Stimulated activated effector memory CD8-positive, alpha-beta T cell treated with anti-CD3 and anti-CD28 coated beads, Interleukin-12 subunit alpha, Interleukin-12 subunit beta, amount 100 ng/mL, for 72 hours (primary cell): Measurements from ENCODE around the gene STUB1.

Experiments used
- ATAC-seq: fragments of 150-1000 bp; cut with Tn5 transposase; 2 replicates; pipeline ENCODE4 v1.10.0; 2021
- DNase-seq, 2 donors: peaks; one replicate each; pipeline ENCODE4 v3.0.0; 2021 to 2022; ENCODE audit warnings: low spot score in 2 of 2
- H3K27ac Mint-ChIP-seq: one replicate; pipeline ENCODE4 v1.8.0; 2022; ENCODE audit warnings: mild to moderate bottlenecking, mixed read lengths
- H3K36me3 Mint-ChIP-seq: one replicate; pipeline ENCODE4 v1.8.0; 2022; ENCODE audit warnings: mild to moderate bottlenecking, mixed read lengths
- H3K4me1 Mint-ChIP-seq: one replicate; pipeline ENCODE4 v1.8.0; 2022; ENCODE audit warnings: mixed read lengths
- H3K4me3 Mint-ChIP-seq: one replicate; pipeline ENCODE4 v1.8.0; 2022; ENCODE audit warnings: mild to moderate bottlenecking, mixed read lengths
- H3K9me3 Mint-ChIP-seq: one replicate; pipeline ENCODE4 v1.8.0; 2022; ENCODE audit warnings: mixed read lengths

Gene STUB1

GRCh38 chr16:714558-715476 lies 34.6 kb downstream of the STUB1 start, which contains the start of gene METRN:
Gene METRN (plus strand): TSS chr16:715118. CDS start chr16:715290, 172 bp downstream.
- H3K27ac Mint-ChIP-seq = no peak within 1 kb of the TSS
- DNase-seq (peak; percentile 90 to 94), ATAC-seq (peak; percentile 86)
- H3K4me3 Mint-ChIP-seq = peak within 1 kb of the TSS; percentile 61
- H3K4me1 Mint-ChIP-seq = peaks cover 20% of the 10 kb centered on the region
- H3K36me3 Mint-ChIP-seq = peaks cover 7% of the 10 kb centered on the region
- no peaks in the 10 kb centered on the region for H3K9me3 Mint-ChIP-seq

DNA sequence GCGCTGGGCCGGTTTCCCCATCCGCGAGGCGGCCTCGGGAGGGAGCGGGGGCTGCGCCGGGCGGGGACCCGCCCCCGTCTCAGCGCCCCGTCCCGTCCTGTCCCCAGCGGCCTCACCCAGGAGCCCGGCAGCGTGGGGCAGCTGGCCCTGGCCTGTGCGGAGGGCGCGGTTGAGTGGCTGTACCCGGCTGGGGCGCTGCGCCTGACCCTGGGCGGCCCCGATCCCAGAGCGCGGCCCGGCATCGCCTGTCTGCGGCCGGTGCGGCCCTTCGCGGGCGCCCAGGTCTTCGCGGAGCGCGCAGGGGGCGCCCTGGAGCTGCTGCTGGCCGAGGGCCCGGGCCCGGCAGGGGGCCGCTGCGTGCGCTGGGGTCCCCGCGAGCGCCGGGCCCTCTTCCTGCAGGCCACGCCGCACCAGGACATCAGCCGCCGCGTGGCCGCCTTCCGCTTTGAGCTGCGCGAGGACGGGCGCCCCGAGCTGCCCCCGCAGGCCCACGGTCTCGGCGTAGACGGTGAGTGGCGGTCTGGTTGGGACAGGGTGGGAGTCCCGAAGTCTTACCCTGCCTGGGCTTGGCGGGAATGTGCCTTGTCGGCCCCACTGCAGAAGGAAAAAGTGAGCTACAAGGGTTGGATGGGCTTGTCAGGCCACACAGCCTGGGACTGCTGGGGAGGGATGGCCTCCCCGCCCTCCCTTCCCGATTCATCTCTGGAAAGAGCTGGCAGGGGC lies 35.4 kb downstream of the STUB1 start:
- peak overlapping the region; percentile 61 for H3K4me3 Mint-ChIP-seq
- peak in 1 of 2 donors; percentile 79 for DNase-seq

GRCh38 chr16:716200-716568 lies 36.0 kb downstream of the STUB1 start:
- ATAC-seq = no peak
- H3K36me3 Mint-ChIP-seq = peaks cover 15% of the 10 kb centered on the region
- DNase-seq = no peak
- H3K4me1 Mint-ChIP-seq = peaks cover 27% of the 10 kb centered on the region
- H3K4me3 Mint-ChIP-seq = peak overlapping the region; percentile 61
- no peaks in the 10 kb centered on the region for H3K9me3 Mint-ChIP-seq
- no peak overlapping the region for H3K27ac Mint-ChIP-seq

More for the DNA sequence above, 35.4 kb downstream of the STUB1 start:
- peak; percentile 24 for ATAC-seq
- no peaks in the 10 kb centered on the region for H3K9me3 Mint-ChIP-seq
- H3K27ac Mint-ChIP-seq = no peak overlapping the region
- H3K36me3 Mint-ChIP-seq = peaks cover 15% of the 10 kb centered on the region
- H3K4me1 Mint-ChIP-seq = peaks cover 27% of the 10 kb centered on the region

- H3K27ac Mint-ChIP-seq = no peak overlapping the region
- H3K36me3 Mint-ChIP-seq = peaks cover 15% of the 10 kb centered on the region
- DNase-seq (no peak), ATAC-seq (no peak)
- H3K4me1 Mint-ChIP-seq = peaks cover 29% of the 10 kb centered on the region
- no peaks in the 10 kb centered on the region for H3K9me3 Mint-ChIP-seq
- H3K4me3 Mint-ChIP-seq = peak overlapping the region; percentile 61
These were observed 36.6 kb downstream of the STUB1 start for GRCh38 chr16:716768-717325.

- Mint-ChIP-seq H3K27ac (no peak overlapping the region), H3K4me1 (peaks cover 30% of the 10 kb centered on the region), H3K36me3 (peaks cover 15% of the 10 kb centered on the region), H3K9me3 (no peaks in the 10 kb centered on the region), H3K4me3 (no peak overlapping the region)
- ATAC-seq (no peak), DNase-seq (no peak)
These were observed 37.4 kb downstream of the STUB1 start for GRCh38 chr16:717450-718245.

DNA sequence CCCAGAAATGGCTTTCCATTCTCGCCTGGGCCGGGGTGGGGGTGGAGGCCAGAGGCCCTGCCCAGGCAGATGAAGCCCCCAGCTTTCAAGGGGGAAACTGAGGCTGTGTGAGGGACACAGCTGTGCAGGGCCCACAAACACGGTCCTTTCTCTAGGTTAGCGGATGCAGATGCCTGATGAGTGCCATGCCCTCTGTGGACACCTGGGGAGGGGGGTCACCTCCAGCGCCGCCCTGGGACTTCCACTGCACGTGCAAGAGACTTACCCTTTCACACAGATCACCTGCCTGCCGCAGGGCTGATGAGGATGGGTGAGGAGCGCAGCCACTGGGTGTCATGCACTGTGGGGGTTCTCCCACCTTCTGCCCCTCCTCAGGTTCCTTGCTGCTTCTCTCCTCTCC lies 38.2 kb downstream of the STUB1 start:
- DNase-seq = no peak
- no peak overlapping the region for H3K27ac Mint-ChIP-seq
- H3K9me3 Mint-ChIP-seq = no peaks in the 10 kb centered on the region
- H3K4me1 Mint-ChIP-seq = peaks cover 27% of the 10 kb centered on the region
- H3K36me3 Mint-ChIP-seq = peaks cover 15% of the 10 kb centered on the region
- H3K4me3 Mint-ChIP-seq = no peak overlapping the region
- no peak for ATAC-seq

DNA sequence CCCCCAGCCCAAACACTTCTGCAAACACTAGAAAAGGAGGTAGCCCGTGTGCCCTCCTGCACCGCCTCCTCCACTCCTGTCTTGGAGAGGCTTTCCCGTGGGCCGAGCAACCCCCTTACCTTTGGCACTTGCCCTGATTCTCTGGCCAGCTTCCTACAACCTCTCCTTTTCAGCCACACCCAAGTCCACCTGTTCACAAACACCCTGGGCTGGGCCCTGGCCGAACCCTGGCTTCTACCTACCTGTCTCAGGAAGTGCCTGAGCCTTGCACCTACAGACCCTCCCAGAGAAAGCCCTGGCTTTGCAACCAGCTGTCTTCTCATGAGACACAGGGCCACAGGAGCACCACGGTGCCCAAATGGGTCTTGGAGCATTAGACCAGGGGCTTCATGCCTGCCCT lies 38.7 kb downstream of the STUB1 start:
- Mint-ChIP-seq H3K4me3 (peak overlapping the region; percentile 80), H3K4me1 (peaks cover 27% of the 10 kb centered on the region), H3K27ac (peak overlapping the region; percentile 40), H3K36me3 (peaks cover 15% of the 10 kb centered on the region), H3K9me3 (no peaks in the 10 kb centered on the region)
- DNase-seq (no peak), ATAC-seq (no peak)

DNA sequence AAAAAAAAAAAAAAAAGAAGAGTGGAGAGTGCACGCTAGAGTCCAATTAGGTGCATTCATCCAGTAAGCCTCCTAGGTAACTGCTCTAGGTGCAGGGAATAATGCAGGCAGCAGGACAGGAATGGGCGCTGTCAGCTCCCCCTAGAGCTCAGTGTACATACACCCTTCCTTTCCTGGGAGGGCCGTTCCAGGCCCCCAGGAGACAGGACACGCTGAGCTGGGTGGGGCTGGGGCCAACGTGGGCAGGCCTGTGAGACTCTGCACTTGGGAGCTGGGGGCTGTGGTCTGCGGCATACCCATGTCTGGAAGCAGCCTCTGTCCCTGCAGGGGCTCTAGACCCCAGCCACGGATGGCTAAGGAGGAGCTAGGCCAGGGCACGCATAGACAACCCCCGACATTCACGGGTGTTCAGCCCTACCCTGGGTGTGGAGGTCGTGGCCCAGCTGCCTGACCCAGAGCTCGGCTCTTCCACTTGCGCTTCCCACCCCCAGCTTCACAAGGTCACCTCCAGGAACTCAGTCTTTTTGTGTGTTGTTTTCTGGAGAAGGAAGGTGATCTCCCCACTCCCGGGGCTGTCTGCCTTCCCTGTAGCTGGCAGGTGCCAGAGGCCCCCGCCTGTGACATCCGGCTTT lies 39.7 kb downstream of the STUB1 start:
- H3K27ac Mint-ChIP-seq = peak overlapping the region; percentile 40
- H3K9me3 Mint-ChIP-seq = no peaks in the 10 kb centered on the region
- peaks cover 28% of the 10 kb centered on the region for H3K4me1 Mint-ChIP-seq
- peak overlapping the region; percentile 80 for H3K4me3 Mint-ChIP-seq
- no peak for ATAC-seq
- no peak for DNase-seq
- peaks cover 15% of the 10 kb centered on the region for H3K36me3 Mint-ChIP-seq

GRCh38 chr16:720447-720989 lies 40.3 kb downstream of the STUB1 start:
- Mint-ChIP-seq H3K4me1 (peaks cover 32% of the 10 kb centered on the region), H3K9me3 (no peaks in the 10 kb centered on the region), H3K4me3 (peak overlapping the region; percentile 80), H3K36me3 (peaks cover 15% of the 10 kb centered on the region), H3K27ac (peak overlapping the region; percentile 40)
- peak in 1 of 2 donors; percentile 72 for DNase-seq
- ATAC-seq = peak; percentile 52

GRCh38 chr16:720990-721764 lies 41.0 kb downstream of the STUB1 start, which contains the start of gene ANTKMT:
Gene ANTKMT (plus strand): TSS chr16:721146. CDS start chr16:721275, 129 bp downstream.
- peaks cover 31% of the 10 kb centered on the region for H3K4me1 Mint-ChIP-seq
- DNase-seq (peak; percentile 67 to 92), ATAC-seq (peak; percentile 74)
- peaks cover 15% of the 10 kb centered on the region for H3K36me3 Mint-ChIP-seq
- peak within 1 kb of the TSS; percentile 80 for H3K4me3 Mint-ChIP-seq
- peak within 1 kb of the TSS; percentile 40 for H3K27ac Mint-ChIP-seq
- no peaks in the 10 kb centered on the region for H3K9me3 Mint-ChIP-seq

- ATAC-seq = no peak
- peaks cover 11% of the 10 kb centered on the region for H3K36me3 Mint-ChIP-seq
These were observed 41.7 kb downstream of the STUB1 start for GRCh38 chr16:721765-722540.

GRCh38 chr16:722835-723633 lies 42.8 kb downstream of the STUB1 start:
- ATAC-seq (no peak), DNase-seq (no peak)
- Mint-ChIP-seq H3K9me3 (no peaks in the 10 kb centered on the region), H3K27ac (no peak overlapping the region), H3K36me3 (peaks cover 11% of the 10 kb centered on the region), H3K4me1 (peaks cover 27% of the 10 kb centered on the region), H3K4me3 (peak overlapping the region; percentile 80)

More at GRCh38 chr16:721765-722540, 41.7 kb downstream of the STUB1 start:
- Mint-ChIP-seq H3K9me3 (no peaks in the 10 kb centered on the region), H3K27ac (peak overlapping the region; percentile 40), H3K4me1 (peaks cover 27% of the 10 kb centered on the region), H3K4me3 (peak overlapping the region; percentile 80)
- DNase-seq = no peak
